Stimulated activated naive CD4-positive, alpha-beta T cell (primary cell): ENCODE results near the gene NHLRC2.
"Not testable (repeated sequence)": the region's sequence is repeated elsewhere in the genome, so short reads cannot be mapped to it uniquely, and the experiment has no call there.

Experiments
- DNase-seq, 6 experiments: peaks; one replicate each; lab custom pipeline; 2025; lab: John Stamatoyannopoulos, UW

Gene NHLRC2

GRCh38 chr10:113943196-113943595 lies 88.7 kb downstream of the NHLRC2 start:
- not testable (repeated sequence) for DNase-seq

- no peak for DNase-seq
These were observed 90.7 kb downstream of the NHLRC2 start for GRCh38 chr10:113945075-113945686.

DNA sequence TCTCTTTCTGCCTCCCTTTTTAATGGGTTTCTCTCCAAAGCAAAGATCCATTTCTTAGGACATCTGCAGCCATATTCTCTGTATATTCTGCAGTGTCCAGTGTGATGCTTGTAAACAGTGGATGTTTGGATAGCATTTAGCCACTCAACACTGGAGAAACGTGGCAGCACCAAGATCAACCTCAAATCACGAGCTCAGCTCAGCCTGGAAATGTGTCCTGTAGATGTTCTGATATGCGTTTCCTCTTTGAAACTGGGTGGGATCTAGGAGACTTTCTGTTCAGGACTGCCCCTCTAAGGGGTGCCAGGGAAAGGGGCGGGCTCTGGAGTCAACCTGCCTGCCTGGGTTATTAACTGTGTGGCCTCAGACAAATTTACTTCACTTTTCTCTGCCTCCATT lies 91.2 kb downstream of the NHLRC2 start:
- DNase-seq = no peak

GRCh38 chr10:113947184-113948041 lies 93.0 kb downstream of the NHLRC2 start:
- no peak for DNase-seq

DNA sequence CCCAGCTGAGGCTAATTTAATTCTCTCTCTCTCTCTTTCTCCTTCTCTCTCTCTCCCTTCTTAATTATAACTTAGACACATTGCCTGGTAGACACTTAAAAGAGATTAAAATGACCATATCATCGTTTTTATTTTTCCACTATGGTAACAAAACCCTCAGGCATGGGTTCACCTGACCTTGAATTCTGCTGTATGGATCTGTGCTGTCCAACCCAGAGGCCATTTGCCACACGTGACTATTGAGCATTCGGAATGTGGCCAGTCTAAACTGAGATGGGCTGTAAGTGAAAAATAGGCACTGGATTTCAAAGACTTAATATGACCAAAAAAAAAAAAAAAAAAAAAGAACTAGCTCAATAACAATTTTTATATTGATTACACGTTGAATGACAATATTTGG lies 93.6 kb downstream of the NHLRC2 start:
- DNase-seq = no peak

GRCh38 chr10:113950268-113950667 lies 95.8 kb downstream of the NHLRC2 start:
- DNase-seq = no peak

- no peak for DNase-seq
These were observed 99.2 kb downstream of the NHLRC2 start for GRCh38 chr10:113953505-113954272.

DNA sequence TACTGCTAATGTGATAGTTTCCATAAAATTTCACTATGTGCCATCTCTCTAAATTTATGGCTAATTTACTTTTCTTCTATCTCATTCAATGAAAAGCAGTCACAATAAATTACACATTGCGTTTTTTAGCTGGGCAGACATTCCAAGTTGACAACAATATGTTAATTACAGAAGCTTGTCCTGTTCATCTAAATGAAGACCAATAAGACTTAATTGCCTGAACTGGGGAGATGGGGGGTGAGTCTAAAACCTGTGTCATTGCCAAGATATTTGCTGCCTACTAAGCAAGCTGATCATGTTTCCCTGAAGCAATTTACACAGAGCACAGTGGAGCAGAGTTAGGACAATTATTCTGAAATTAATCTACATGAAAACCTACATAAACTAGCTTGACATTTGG lies 99.9 kb downstream of the NHLRC2 start:
- no peak for DNase-seq

DNA sequence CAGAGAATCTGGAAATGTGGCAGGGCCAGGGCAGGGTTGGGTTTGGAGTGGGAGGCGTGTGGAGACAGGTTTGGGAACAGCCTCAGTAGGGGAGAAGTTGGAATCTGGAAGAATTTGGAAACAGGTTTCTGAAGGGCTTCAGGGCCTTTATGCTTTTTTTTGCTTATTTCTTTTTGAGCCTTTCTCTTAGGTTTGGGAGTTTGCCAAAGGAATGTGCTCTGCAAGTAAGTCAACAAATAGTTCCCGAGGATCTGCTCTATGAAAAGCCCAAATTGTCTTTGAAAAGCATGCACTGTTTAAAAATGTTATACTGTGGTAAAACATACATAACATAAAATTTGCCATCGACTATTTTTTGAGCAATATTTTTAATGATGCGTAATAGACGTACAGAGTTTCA lies 102.6 kb downstream of the NHLRC2 start:
- DNase-seq = no peak

DNA sequence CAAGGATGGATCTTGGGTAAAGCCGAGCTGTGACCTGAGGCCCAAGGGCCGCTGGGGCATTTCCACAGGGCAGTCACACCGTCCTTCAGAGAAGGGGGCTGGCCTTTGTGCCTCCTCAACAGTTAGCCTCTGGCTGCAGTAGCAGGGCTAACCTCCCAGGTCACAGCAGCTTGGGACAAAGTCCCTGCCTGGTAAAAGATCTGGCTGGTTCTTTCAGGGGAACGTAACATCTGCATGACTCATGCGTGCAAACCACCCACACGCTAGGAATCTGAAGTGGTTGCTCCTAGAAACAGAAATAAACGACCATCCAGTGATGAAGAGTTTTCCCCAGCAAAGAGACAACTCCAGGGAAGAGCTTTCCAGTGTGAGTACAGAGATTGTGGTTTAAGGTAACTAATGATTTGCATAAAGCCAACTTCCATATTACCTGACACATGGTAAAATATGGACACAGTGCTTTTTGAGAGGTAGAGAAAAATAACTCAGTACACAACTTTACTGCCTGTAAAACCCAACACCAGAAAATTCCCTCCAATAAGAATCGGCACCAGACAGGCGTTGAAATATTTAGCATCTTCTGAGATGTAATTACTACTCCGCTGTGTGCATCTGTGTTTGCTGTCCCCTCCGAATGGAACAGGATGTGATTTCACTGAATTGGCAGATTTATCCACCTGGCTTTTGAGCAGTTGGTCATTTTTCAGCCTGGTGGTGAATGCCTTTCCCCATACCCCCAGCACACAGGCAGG lies 104.3 kb downstream of the NHLRC2 start:
- no peak for DNase-seq

DNA sequence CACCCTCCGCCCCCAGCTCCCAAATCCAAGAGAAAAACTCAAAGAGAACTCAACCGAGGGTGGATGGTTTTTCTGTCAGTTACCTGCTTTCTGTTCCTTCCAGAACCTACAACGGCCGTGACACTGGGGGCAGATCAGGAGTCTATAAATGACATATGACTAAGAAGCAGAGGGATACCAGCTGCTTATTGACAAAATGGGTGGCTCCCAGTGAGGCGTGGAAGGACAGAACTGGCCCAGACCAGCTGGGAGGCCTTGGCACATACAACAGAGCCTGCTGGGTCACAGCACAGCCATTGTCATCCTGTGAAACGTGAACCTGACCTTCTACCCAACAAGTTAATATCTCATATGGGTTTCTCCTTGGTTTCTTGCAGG lies 104.9 kb downstream of the NHLRC2 start:
- DNase-seq = no peak

GRCh38 chr10:113960617-113961181 lies 106.2 kb downstream of the NHLRC2 start:
- DNase-seq = peak in 3 of 6 experiments; percentile 7 to 47 (median 22)

- DNase-seq = peak; percentile 34 to 92 (median 78)
These were observed 106.9 kb downstream of the NHLRC2 start for GRCh38 chr10:113961182-113962031.

DNA sequence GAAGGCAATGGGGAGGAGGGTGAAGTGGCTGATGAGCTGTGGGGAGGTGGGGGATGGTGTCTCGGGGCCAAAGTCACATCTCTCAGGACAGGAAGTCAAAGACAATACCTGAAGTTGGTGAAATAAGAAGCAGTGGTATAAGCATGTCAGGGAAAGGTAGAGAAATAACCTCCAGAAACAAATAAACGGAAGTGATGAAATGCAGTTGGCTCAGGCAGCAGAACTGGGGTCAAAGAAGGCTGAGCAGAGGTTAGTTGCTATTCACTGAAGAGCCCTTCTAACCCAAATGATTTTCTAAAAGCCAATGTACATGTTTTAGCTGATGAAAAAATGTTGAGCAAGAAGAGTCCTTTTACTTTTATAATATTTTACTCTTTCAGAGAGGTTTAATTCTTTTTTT lies 110.6 kb downstream of the NHLRC2 start:
- DNase-seq = no peak

DNA sequence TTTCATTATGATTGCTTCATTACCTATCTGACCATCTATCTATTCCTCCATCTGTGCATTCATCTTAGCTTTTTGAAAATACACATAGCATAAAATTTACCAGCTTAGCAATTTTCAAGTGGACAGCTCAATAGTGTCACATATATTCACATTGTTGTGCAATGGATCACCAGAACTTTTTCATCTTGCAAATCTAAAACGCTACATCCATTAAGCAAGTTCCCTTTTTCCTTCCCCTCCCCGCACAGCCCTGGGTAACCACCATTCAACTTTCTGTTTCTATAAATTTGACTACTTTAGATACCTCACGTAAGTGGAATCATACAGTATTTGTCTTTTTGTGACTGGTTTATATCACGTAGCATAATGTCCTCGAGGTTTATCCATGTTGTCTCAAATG lies 111.2 kb downstream of the NHLRC2 start:
- DNase-seq = no peak
